Measurements from ENCODE around the gene SALL2.

Gene SALL2

DNA sequence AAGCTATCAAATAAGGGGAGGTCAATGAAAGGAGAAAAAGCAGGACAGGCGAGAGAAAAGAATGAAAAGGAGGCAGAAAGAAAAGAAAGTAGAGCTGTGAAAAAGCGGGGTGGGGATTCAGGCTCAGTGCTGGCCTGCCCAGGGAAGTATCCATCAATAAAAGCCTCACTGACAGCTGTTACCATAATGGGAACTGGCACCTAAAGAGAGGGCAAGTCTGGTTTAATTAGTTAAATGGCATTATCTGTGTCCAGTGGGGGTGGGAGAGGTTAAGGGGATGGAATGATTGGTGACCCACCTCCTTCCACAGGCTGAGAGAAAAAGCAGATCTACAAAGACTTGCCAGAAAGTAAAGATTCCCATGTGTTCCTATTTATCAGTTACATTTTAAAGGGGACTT lies 7.4 kb downstream of the SALL2 start:
- TF ChIP-seq, protein P1, sequence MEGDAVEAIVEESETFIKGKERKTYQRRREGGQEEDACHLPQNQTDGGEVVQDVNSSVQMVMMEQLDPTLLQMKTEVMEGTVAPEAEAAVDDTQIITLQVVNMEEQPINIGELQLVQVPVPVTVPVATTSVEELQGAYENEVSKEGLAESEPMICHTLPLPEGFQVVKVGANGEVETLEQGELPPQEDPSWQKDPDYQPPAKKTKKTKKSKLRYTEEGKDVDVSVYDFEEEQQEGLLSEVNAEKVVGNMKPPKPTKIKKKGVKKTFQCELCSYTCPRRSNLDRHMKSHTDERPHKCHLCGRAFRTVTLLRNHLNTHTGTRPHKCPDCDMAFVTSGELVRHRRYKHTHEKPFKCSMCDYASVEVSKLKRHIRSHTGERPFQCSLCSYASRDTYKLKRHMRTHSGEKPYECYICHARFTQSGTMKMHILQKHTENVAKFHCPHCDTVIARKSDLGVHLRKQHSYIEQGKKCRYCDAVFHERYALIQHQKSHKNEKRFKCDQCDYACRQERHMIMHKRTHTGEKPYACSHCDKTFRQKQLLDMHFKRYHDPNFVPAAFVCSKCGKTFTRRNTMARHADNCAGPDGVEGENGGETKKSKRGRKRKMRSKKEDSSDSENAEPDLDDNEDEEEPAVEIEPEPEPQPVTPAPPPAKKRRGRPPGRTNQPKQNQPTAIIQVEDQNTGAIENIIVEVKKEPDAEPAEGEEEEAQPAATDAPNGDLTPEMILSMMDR (conservative IDR thresholded peaks at IDR 0.05): no peak
- TF ChIP-seq ZFX (IDR thresholded peaks at IDR 0.05): no peak
- H3K27ac ChIP-seq: no peak overlapping the region

DNA sequence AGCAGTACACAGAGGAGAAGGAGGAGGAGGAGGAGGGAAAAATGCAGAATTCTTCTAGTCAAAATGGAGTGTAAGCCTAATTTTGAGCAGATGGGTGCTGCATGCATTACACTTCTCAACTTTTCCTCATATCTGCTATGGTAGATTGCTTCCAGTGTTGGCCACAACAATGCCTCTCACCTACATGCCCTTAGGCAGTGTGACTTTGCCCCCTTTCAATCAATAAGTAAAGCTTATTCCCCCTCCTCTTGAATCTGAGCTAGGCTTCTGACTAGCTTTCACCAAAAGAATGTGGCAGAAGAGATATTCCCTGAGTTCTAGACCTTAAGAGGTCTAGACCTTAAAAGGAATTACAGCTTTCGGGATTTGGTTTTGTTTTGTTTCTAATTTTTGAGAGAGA lies 11.8 kb downstream of the SALL2 start:
- no peak overlapping the region for H3K27ac ChIP-seq
- TF ChIP-seq, protein P1 (conservative IDR thresholded peaks at IDR 0.05): no peak
- no peak for TF ChIP-seq ZFX (IDR thresholded peaks at IDR 0.05)

DNA sequence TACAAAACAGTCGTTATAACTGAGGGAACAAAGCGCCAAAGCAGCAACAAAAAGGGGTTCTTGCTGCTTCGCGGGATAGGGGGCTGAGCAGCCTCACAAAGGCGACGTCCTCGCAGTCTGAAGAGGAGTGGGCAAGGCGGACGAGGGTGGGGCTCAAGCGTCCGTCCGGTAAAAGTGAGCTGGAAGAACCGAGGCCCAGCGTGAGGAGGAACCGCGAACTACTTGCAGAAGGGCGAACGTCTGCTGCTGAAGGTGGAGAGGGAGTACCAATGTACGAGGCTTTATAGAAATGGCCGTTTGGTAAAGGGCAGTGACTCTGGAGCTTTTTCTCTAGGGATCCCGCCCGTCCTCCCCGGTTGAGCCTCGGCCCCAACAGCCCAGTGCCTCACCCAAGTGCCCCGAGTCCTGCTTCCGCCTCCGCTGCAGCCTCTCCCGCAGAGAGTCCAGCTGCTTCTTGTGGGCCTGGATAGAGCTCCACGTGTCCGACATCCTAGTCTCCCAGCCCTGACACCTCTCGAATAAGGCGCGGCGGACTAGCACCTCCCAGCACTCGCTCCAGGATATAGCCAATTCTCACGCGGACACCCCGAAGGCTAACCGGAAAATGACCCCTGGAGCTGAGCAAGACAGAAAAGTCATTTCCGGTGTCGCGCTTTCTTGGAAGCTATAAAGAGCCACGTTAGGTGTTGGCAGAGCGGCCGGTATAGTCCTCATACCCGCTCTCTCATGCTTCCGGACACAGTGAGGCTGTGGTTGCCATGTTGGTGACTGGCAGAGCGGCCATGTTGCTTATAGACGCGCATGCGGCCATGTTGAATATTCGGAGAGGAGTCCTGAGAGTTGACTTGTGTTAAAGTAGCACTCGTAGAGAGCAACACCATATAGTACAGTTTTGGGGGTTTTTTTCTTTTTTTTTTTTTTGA lies 15.2 kb downstream of the SALL2 start, which contains the start of gene METTL3:
TSS of gene METTL3 (minus strand) at position 606 of the 923 bp plus-strand sequence. CDS start at position 489, 117 bp downstream.
- TF ChIP-seq ZFX (IDR thresholded peaks at IDR 0.05): peak; percentile 65
- TF ChIP-seq, protein P1 (conservative IDR thresholded peaks at IDR 0.05): no peak
- peak within 1 kb of the TSS; percentile 94 for H3K27ac ChIP-seq

DNA sequence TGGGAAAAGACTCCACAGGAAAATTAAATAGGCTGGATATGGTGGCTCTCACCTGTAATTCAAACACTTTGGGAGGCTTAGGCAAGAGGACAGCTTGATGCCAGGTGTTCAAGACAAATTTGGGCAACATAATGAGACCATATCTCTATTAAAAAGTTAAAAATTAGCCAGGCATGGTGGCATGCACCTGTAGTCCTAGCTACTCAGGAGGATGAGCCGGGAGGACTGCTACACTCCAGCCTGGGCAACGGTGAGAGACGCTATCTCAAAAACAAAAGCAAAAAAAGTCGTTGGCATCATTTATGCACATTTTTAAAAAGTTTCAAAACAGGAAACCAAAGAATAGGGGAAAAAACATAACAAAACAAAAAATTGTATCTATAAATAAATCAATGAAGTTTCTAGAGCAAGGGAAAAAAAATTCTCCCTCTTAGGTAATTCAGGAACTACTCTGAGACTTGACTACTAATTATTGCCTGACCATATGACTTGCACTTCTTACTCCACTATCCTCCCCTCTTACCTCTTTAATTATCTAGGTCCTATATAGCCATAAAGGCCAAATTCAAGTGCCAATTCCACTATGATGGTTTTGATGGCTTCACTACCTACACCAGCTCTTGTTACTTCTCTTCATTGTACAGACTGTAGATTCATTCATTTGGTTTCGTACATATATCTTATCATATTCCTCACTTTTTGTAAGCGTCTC lies 16.6 kb downstream of the SALL2 start:
- TF ChIP-seq, protein P1 (conservative IDR thresholded peaks at IDR 0.05): no peak
- TF ChIP-seq ZFX (IDR thresholded peaks at IDR 0.05): no peak
- no peak overlapping the region for H3K27ac ChIP-seq

DNA sequence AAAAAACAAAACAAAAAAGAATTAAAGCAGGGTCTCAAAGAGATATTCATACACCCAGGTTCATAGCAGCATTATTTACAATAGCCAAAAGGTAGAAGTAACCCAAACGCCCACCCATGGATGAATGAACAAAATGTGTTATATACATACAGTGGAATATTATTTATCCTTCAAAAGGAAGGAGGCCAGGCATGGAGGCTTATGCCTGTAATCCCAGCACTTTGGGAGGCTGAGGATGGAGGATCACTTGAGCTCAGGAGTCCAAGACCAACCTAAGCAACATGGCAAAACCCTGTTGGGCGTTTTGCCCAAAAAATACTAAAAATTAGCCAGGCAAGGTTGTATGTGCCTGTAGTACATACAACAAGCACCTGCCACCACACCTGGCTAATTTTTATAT lies 19.6 kb downstream of the SALL2 start:
- TF ChIP-seq, protein P1 (conservative IDR thresholded peaks at IDR 0.05): no peak
- TF ChIP-seq ZFX (IDR thresholded peaks at IDR 0.05): no peak

DNA sequence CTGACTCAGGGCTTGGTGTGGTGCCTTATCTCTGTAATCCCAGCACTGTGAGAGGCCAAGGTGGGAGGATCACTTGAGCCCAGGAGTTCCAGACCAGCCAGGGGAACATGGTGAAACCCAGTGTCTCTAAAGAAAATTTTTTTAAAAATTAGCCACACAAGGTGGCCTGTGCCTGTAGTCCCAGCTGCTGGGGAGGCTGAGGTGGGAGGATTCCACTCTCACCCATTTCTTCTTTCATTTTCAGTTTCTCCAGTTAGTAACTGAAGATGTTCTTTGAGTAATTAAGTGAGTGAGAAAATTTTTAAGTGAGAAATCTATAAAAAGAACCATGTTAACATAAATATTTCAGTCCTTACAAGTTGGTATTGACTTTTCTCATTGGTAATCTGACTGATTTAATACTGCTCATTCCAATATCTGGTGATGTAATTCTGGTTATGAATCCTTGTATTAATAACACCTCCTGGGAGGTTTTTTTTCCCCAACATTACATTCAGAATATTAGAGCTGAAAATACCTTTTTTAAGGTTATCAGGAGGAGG lies 21.1 kb downstream of the SALL2 start:
- no peak overlapping the region for H3K27ac ChIP-seq
- TF ChIP-seq, protein P1 (conservative IDR thresholded peaks at IDR 0.05): no peak
- no peak for TF ChIP-seq ZFX (IDR thresholded peaks at IDR 0.05)

More for the DNA sequence above, 19.6 kb downstream of the SALL2 start:
- no peak overlapping the region for H3K27ac ChIP-seq

Measured in C4-2B (cell line).